HEK293 (cell line): ENCODE results near the gene ADCY4.

Source experiments
- HIC1 ChIP-seq: fragments of 450-650 bp; formaldehyde crosslinking; IDR thresholded peaks from 2 replicates; pipeline ENCODE4 v1.5.1; 2016; ENCODE audit warnings: missing biosample characterization, missing genetic modification characterization
- KLF7 ChIP-seq: fragments of 450-650 bp; formaldehyde crosslinking; IDR thresholded peaks from 2 replicates; pipeline ENCODE4 v1.5.1; 2016; ENCODE audit warnings: missing biosample characterization, missing genetic modification characterization, borderline replicate concordance
- PRDM2 ChIP-seq: fragments of 450-650 bp; formaldehyde crosslinking; IDR thresholded peaks from 2 replicates; pipeline ENCODE4 v1.5.1; 2016; ENCODE audit warnings: missing biosample characterization, missing genetic modification characterization, borderline replicate concordance
- SCRT2 ChIP-seq: fragments of 450-650 bp; formaldehyde crosslinking; IDR thresholded peaks from 2 replicates; pipeline ENCODE4 v1.5.1; 2016; ENCODE audit warnings: missing biosample characterization, missing genetic modification characterization
- YY2 ChIP-seq: fragments of 450-650 bp; formaldehyde crosslinking; IDR thresholded peaks from 2 replicates; pipeline ENCODE4 v1.5.1; 2016; ENCODE audit warnings: missing biosample characterization, missing genetic modification characterization
- ZBTB8A ChIP-seq: fragments of 450-650 bp; formaldehyde crosslinking; IDR thresholded peaks from 2 replicates; pipeline ENCODE4 v1.5.1; 2016; ENCODE audit warnings: missing biosample characterization, missing genetic modification characterization
- ZFP3 ChIP-seq: fragments of 450-650 bp; formaldehyde crosslinking; IDR thresholded peaks from 2 replicates; pipeline ENCODE4 v1.5.1; 2016; ENCODE audit warnings: low read depth, missing biosample characterization, missing genetic modification characterization
- ZNF221 ChIP-seq: fragments of 450-650 bp; formaldehyde crosslinking; IDR thresholded peaks from 2 replicates; pipeline ENCODE4 v1.5.1; 2017; ENCODE audit warnings: missing biosample characterization, missing genetic modification characterization, borderline replicate concordance
- ZNF24 ChIP-seq: fragments of 450-650 bp; formaldehyde crosslinking; IDR thresholded peaks from 2 replicates; pipeline ENCODE4 v1.5.1; 2016; ENCODE audit warnings: missing biosample characterization, missing genetic modification characterization
- ZNF280D ChIP-seq: fragments of 450-650 bp; formaldehyde crosslinking; IDR thresholded peaks from 2 replicates; pipeline ENCODE4 v1.5.1; 2016; ENCODE audit warnings: missing biosample characterization, missing genetic modification characterization
- ZNF311 ChIP-seq: fragments of 450-650 bp; formaldehyde crosslinking; IDR thresholded peaks from 2 replicates; pipeline ENCODE4 v1.5.1; 2017; ENCODE audit warnings: missing biosample characterization, missing genetic modification characterization, borderline replicate concordance
- ZNF658 ChIP-seq: fragments of 450-650 bp; formaldehyde crosslinking; IDR thresholded peaks from 2 replicates; pipeline ENCODE4; 2016; ENCODE audit warnings: missing biosample characterization, missing genetic modification characterization
- ZNF76 ChIP-seq: fragments of 450-650 bp; formaldehyde crosslinking; IDR thresholded peaks from 2 replicates; pipeline ENCODE4; 2016; ENCODE audit warnings: low read depth, missing biosample characterization, missing genetic modification characterization, borderline replicate concordance
- ZNF777 ChIP-seq: fragments of 450-650 bp; formaldehyde crosslinking; IDR thresholded peaks from 2 replicates; pipeline ENCODE4 v1.5.1; 2017; ENCODE audit warnings: missing biosample characterization, missing genetic modification characterization, borderline replicate concordance
- ZSCAN4 ChIP-seq: fragments of 450-650 bp; formaldehyde crosslinking; IDR thresholded peaks from 2 replicates; pipeline ENCODE4 v1.5.1; 2017; ENCODE audit warnings: missing biosample characterization, missing genetic modification characterization

ADCY4 gene

GRCh38 chr14:24365600-24366412 is 30.9 kb upstream of the ADCY4 start (continued):
- no peak for TF ChIP-seq PRDM2 (tag by site-specific recombination)
- 0 out of 2 replicates have a peak, but pooled peaks have one; percentile 22 for TF ChIP-seq ZNF24 (tag by site-specific recombination)
- no peak for TF ChIP-seq HIC1 (tag by site-specific recombination)
- TF ChIP-seq YY2 (tag by site-specific recombination), result no peak
- no peak for TF ChIP-seq ZNF658 (tag by site-specific recombination)
- no peak for TF ChIP-seq ZNF777 (tag by site-specific recombination)
- 0 out of 2 replicates have a peak, but pooled peaks have one; percentile 32 for TF ChIP-seq ZNF76 (tag by site-specific recombination)
- TF ChIP-seq ZNF280D (tag by site-specific recombination), result no peak
- no peak for TF ChIP-seq ZFP3 (tag by site-specific recombination)
- no peak for TF ChIP-seq SCRT2 (tag by site-specific recombination)
- peak; percentile 72 for TF ChIP-seq ZBTB8A (tag by site-specific recombination)
- TF ChIP-seq ZNF311 (tag by site-specific recombination), result no peak
- no peak for TF ChIP-seq ZSCAN4 (tag by site-specific recombination)
- no peak for TF ChIP-seq ZNF221 (tag by site-specific recombination)
- no peak for TF ChIP-seq KLF7
